GM23248 (cell line): ENCODE results near the gene TMEM174. TPM values are rescaled to one million over a fixed set of nuclear protein-coding genes. Genes with fewer than 3 reads are reported as not detected.

Experiments
- DNase-seq: peaks from one replicate; pipeline ENCODE4 v3.0.0-alpha.2; 2015
- H2AFZ ChIP-seq: fragments of 200-600 bp; sonication (generic); 2 replicates; pipeline ENCODE4 v1.6.1; 2016; ENCODE audit warnings: antibody characterized with exemption
- H3F3A ChIP-seq: fragments of 200-600 bp; sonication (generic); 2 replicates; pipeline ENCODE4 v1.6.1; 2016; ENCODE audit warnings: mild to moderate bottlenecking, antibody characterized with exemption, mixed run types; ENCODE audit not compliant: insufficient read depth
- H3K27ac ChIP-seq: fragments of 200-600 bp; sonication (generic); 2 replicates; pipeline ENCODE4 v1.5.1; 2016; ENCODE audit warnings: mild to moderate bottlenecking
- H3K27me3 ChIP-seq: fragments of 200-600 bp; sonication (generic); replicated peaks from 2 replicates; pipeline ENCODE4 v1.6.1; 2016; ENCODE audit warnings: mild to moderate bottlenecking; ENCODE audit not compliant: insufficient read depth
- H3K36me3 ChIP-seq: fragments of 200-600 bp; sonication (generic); 2 replicates; pipeline ENCODE4 v1.6.1; 2016; ENCODE audit warnings: low read depth, mild to moderate bottlenecking
- H3K4me1 ChIP-seq: fragments of 200-600 bp; sonication (generic); 2 replicates; pipeline ENCODE4 v1.6.1; 2016; ENCODE audit warnings: mild to moderate bottlenecking; ENCODE audit not compliant: insufficient read depth
- H3K4me2 ChIP-seq: fragments of 200-600 bp; sonication (generic); one replicate; pipeline ENCODE4 v1.6.1; 2016; ENCODE audit warnings: mild to moderate bottlenecking; ENCODE audit not compliant: unreplicated experiment
- H3K4me3 ChIP-seq: fragments of 200-600 bp; sonication (generic); 2 replicates; pipeline ENCODE4 v1.5.1; 2016; ENCODE audit warnings: mild to moderate bottlenecking
- H3K79me2 ChIP-seq: fragments of 200-600 bp; sonication (generic); 2 replicates; pipeline ENCODE4 v1.6.1; 2016; ENCODE audit warnings: mild to moderate bottlenecking; ENCODE audit not compliant: insufficient read depth
- H3K9ac ChIP-seq: fragments of 200-600 bp; sonication (generic); 2 replicates; pipeline ENCODE4 v1.6.1; 2016; ENCODE audit warnings: mild to moderate bottlenecking
- H3K9me2 ChIP-seq: fragments of 200-600 bp; sonication (generic); 2 replicates; pipeline ENCODE4 v1.6.1; 2016; ENCODE audit warnings: mixed run types, mild to moderate bottlenecking, moderate library complexity; ENCODE audit not compliant: insufficient read depth
- H3K9me3 ChIP-seq: fragments of 200-600 bp; sonication (generic); one replicate; pipeline ENCODE4 v1.6.1; 2017; ENCODE audit warnings: low read depth
- H4K20me1 ChIP-seq: fragments of 200-600 bp; sonication (generic); 2 replicates; pipeline ENCODE4 v1.6.0; 2016; ENCODE audit not compliant: insufficient read depth
- EZH2 ChIP-seq: fragments of 200-600 bp; sonication (generic); IDR thresholded peaks from 2 replicates; pipeline ENCODE4 v1.6.1; 2018; ENCODE audit warnings: antibody characterized with exemption, mild to moderate bottlenecking; ENCODE audit not compliant: insufficient read depth, poor library complexity, severe bottlenecking
- EZH2phosphoT487 ChIP-seq: fragments of 200-600 bp; sonication (generic); IDR thresholded peaks from 2 replicates; pipeline ENCODE4 v1.6.1; 2018; ENCODE audit warnings: antibody characterized with exemption, moderate library complexity, mild to moderate bottlenecking, low read depth; ENCODE audit not compliant: insufficient read depth
- WGBS, 2 experiments: methylation state at CpG; one replicate each; pipeline ENCODE4 v1.1.6; 2015 to 2017; ENCODE audit warnings: low lambda C conversion rate in 2 of 2, low coverage in 1 of 2; ENCODE audit errors: missing lambda C conversion rate in 2 of 2; 5-methylcytosine and 5-hydroxymethylcytosine counted together
- in situ Hi-C: fragments of 300-500 bp; cut with MboI; formaldehyde crosslinking; loops from 2 replicates; pipeline ENCODE4 v1.15.0; 2020
- polyA plus RNA-seq: library from polyadenylated mRNA; unstranded; fragments of >200 nt; fragmentation: Nextera tagmentation; extraction: Ambion mirVana; gene quantifications from 2 replicates; pipeline ENCODE4 v1.2.1, GENCODE V29; 2016
- total RNA-seq: library from RNA; depleted of rRNA; stranded (reverse); fragments of >200 nt; shearing (Covaris generic); gene quantifications from 2 replicates; pipeline ENCODE4 v1.2.3, GENCODE V29; 2014

TMEM174 gene
- total and polyA plus RNA-seq, 2 experiments from 2014 or later, result not detected

GRCh38 chr5:73179730-73180129, 6.7 kb downstream of the TMEM174 start:
- Histone ChIP-seq H3K36me3 (no peaks in the 10 kb centered on the region), H3F3A (no peaks in the 10 kb centered on the region), H3K27ac (no peak overlapping the region), H4K20me1 (no peaks in the 10 kb centered on the region), H2AFZ (no peak overlapping the region), H3K4me3 (no peak overlapping the region), H3K4me1 (no peaks in the 10 kb centered on the region), H3K27me3 (no peaks in the 10 kb centered on the region), H3K4me2 (no peak overlapping the region), H3K9me3 (no peaks in the 10 kb centered on the region), H3K9me2 (no peaks in the 10 kb centered on the region), H3K9ac (no peak overlapping the region), H3K79me2 (no peaks in the 10 kb centered on the region)
- 79 to 82% methylated on average over 3 of the region's 3 CpGs for WGBS, 2 experiments
- in situ Hi-C loops, result no loop called here
- TF ChIP-seq EZH2, result no peak
- no peak for TF ChIP-seq EZH2phosphoT487
- no peak for DNase-seq

GRCh38 chr5:73180566-73180965, 7.6 kb downstream of the TMEM174 start:
- no peaks in the 10 kb centered on the region for H3K27me3 ChIP-seq
- no peaks in the 10 kb centered on the region for H3K9me3 ChIP-seq
- no peak overlapping the region for H3K4me3 ChIP-seq
- in situ Hi-C loops, result no loop called here
- no peak overlapping the region for H3K27ac ChIP-seq
- no peaks in the 10 kb centered on the region for H4K20me1 ChIP-seq
- H2AFZ ChIP-seq, result no peak overlapping the region
- no peak overlapping the region for H3K4me2 ChIP-seq
- TF ChIP-seq EZH2, result no peak
- no peak for TF ChIP-seq EZH2phosphoT487
- no peak for DNase-seq
- no peaks in the 10 kb centered on the region for H3K36me3 ChIP-seq
- H3K4me1 ChIP-seq, result no peaks in the 10 kb centered on the region
- H3K79me2 ChIP-seq, result no peaks in the 10 kb centered on the region
- no peaks in the 10 kb centered on the region for H3F3A ChIP-seq
- H3K9ac ChIP-seq, result no peak overlapping the region
- H3K9me2 ChIP-seq, result no peaks in the 10 kb centered on the region

GRCh38 chr5:73182307-73182706, 9.3 kb downstream of the TMEM174 start:
- Histone ChIP-seq H3K27me3 (no peaks in the 10 kb centered on the region), H3K4me2 (no peak overlapping the region), H3K27ac (no peak overlapping the region), H3K9me3 (no peaks in the 10 kb centered on the region), H3K9ac (no peak overlapping the region), H3K79me2 (no peaks in the 10 kb centered on the region), H4K20me1 (no peaks in the 10 kb centered on the region), H3K9me2 (no peaks in the 10 kb centered on the region), H3K4me3 (no peak overlapping the region), H3F3A (no peaks in the 10 kb centered on the region), H3K36me3 (no peaks in the 10 kb centered on the region), H3K4me1 (peaks cover 6% of the 10 kb centered on the region; the same call in 1 of the 2 replicates), H2AFZ (no peak overlapping the region)
- in situ Hi-C loops, result no loop called here
- DNase-seq, result no peak
- TF ChIP-seq EZH2 (no peak), EZH2phosphoT487 (no peak)

GRCh38 chr5:73183000-73183399, 10.0 kb downstream of the TMEM174 start:
- H3K4me2 ChIP-seq, result no peak overlapping the region
- no peaks in the 10 kb centered on the region for H3F3A ChIP-seq
- H3K4me3 ChIP-seq, result no peak overlapping the region
- no peak overlapping the region for H3K9ac ChIP-seq
- H3K4me1 ChIP-seq, result peaks cover 6% of the 10 kb centered on the region; the same call in 1 of the 2 replicates
- H3K79me2 ChIP-seq, result no peaks in the 10 kb centered on the region
- no peaks in the 10 kb centered on the region for H3K36me3 ChIP-seq
- no peak overlapping the region for H3K27ac ChIP-seq
- DNase-seq, result no peak
- H3K27me3 ChIP-seq, result no peaks in the 10 kb centered on the region
- H4K20me1 ChIP-seq, result no peaks in the 10 kb centered on the region
- no peak overlapping the region for H2AFZ ChIP-seq
- H3K9me3 ChIP-seq, result no peaks in the 10 kb centered on the region
- in situ Hi-C loops, result no loop called here
- 63 to 76% methylated on average over 6 of the region's 6 CpGs for WGBS, 2 experiments
- TF ChIP-seq EZH2phosphoT487 (no peak), EZH2 (no peak)
- H3K9me2 ChIP-seq, result no peaks in the 10 kb centered on the region

GRCh38 chr5:73183481-73183891, 10.5 kb downstream of the TMEM174 start:
- TF ChIP-seq EZH2 (no peak), EZH2phosphoT487 (no peak)
- H3K4me2 ChIP-seq, result no peak overlapping the region
- H3K27ac ChIP-seq, result no peak overlapping the region
- no peaks in the 10 kb centered on the region for H3K27me3 ChIP-seq
- no peaks in the 10 kb centered on the region for H3K9me3 ChIP-seq
- no peak for DNase-seq
- H3K9me2 ChIP-seq, result no peaks in the 10 kb centered on the region
- H3K4me3 ChIP-seq, result no peak overlapping the region
- in situ Hi-C loops, result no loop called here
- peaks cover 7% of the 10 kb centered on the region for H3K4me1 ChIP-seq
- no peaks in the 10 kb centered on the region for H4K20me1 ChIP-seq
- no peaks in the 10 kb centered on the region for H3K36me3 ChIP-seq
- H2AFZ ChIP-seq, result no peak overlapping the region
- no peak overlapping the region for H3K9ac ChIP-seq
- WGBS, 2 experiments, result 53 to 55% methylated on average over 9 of the region's 9 CpGs
- peaks cover 3% of the 10 kb centered on the region; the same call in 1 of the 2 replicates for H3F3A ChIP-seq
- no peaks in the 10 kb centered on the region for H3K79me2 ChIP-seq
